ENCODE results near the gene CIB4.

CIB4 gene

GRCh38 chr2:26536371-26537068 is 104.6 kb downstream of the CIB4 start:
- no peak for TF ChIP-seq CTCF (IDR thresholded peaks at IDR 0.05)

GRCh38 chr2:26535663-26536275 is 105.4 kb downstream of the CIB4 start:
- no peak for TF ChIP-seq CTCF (IDR thresholded peaks at IDR 0.05)

DNA sequence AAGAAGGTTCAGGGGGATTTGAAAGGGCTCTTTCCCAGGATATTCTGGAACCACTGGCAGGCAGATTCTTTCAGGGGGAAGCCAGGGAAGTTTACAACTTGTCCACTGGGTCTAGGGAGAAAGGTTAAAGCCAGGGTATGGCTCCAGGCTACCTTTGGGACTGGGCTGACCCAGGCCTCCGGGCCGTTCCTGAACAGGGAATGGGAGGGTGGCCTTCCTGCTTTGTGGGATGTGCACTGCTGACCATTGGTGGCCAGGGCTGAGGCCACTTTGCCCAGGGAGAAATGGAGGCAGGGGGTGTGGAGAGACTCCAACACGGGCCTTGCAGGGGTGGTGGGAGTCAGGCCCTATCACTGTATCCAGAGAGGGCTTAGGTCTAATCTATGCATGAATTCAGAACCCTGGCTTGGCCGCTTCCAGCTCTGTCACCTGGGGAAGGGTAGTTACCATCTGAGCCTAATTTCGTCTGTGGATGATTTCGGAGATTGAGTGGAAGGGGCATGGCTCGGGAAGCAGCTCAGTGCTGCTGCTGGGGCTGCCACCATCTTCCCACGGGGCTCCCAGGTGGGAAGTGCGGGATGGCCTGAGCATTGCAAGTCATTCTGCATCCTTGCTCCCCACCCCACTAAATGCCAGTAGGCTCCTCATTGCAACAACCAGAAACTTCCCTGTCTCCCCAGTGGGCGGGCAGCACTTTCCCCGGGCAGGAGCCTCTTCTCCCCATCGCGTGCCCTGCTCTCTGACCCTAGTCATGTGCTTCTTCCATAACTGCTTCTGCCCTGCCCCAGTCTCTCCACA is 106.1 kb downstream of the CIB4 start:
- TF ChIP-seq CTCF (IDR thresholded peaks at IDR 0.05): no peak

- TF ChIP-seq CTCF (IDR thresholded peaks at IDR 0.05): no peak
These were observed 106.9 kb downstream of the CIB4 start for GRCh38 chr2:26534098-26534864.

- TF ChIP-seq CTCF (IDR thresholded peaks at IDR 0.05): no peak
These were observed 107.5 kb downstream of the CIB4 start for GRCh38 chr2:26533661-26534060.

DNA sequence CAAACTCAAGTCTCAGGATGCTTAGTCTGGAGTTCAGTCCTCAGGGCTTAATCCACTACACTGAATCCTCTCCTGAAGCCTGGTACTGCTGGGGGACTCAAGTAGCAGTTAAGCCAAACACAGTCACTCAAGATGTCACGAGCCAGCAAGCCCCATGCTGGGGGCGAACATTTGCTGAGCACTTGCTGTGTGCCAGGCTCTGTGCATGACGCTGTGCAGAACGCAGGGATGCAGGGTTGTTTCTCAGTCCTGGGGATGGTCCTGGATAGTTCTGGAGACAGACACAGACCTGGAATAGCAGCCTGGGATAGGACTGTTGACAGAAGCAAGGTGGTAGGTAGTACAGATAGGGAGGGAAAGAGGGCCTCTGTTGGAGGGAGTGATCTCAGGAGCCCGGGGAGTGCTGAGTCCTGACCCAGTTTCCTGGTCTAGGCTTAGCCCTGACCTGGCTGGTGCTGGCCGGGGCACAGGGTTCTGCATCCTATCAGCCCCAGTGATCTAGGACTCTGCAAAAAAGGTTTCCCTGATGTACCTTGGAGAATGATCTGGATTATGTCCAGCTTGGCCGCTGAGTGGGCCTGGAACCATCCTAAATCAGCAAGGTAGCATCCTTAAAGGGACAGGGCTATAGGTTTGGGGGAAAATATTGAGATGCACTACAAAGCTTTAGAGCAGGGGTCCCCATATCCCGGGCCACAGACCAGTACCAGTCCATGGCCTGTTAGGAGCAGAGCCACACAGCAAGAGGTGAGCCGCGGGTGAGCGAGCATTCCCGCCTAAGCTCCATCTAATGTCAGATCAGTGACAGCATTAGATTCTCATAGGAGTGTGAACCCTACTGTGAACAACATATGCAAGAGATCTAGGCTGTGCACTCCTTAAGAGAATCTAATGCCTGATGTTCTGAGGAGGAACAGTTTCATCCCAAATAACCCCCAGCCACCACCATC is 108.6 kb downstream of the CIB4 start:
- no peak for TF ChIP-seq CTCF (IDR thresholded peaks at IDR 0.05)
